HG03354 (cell line): Measurements from ENCODE around the gene KRTAP5-9.
"Not testable (repeated sequence)": the region's sequence is repeated elsewhere in the genome, so short reads cannot be mapped to it uniquely, and the experiment has no call there.

Experiments used
- ATAC-seq: cut with Tn5 transposase; IDR thresholded peaks from one replicate; pipeline ENCODE4 v1.9.1; 2021; ENCODE audit warnings: mild to moderate bottlenecking; ENCODE audit not compliant: unreplicated experiment, poor library complexity, severe bottlenecking

Gene KRTAP5-9, protein sequence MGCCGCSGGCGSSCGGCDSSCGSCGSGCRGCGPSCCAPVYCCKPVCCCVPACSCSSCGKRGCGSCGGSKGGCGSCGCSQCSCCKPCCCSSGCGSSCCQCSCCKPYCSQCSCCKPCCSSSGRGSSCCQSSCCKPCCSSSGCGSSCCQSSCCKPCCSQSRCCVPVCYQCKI

DNA sequence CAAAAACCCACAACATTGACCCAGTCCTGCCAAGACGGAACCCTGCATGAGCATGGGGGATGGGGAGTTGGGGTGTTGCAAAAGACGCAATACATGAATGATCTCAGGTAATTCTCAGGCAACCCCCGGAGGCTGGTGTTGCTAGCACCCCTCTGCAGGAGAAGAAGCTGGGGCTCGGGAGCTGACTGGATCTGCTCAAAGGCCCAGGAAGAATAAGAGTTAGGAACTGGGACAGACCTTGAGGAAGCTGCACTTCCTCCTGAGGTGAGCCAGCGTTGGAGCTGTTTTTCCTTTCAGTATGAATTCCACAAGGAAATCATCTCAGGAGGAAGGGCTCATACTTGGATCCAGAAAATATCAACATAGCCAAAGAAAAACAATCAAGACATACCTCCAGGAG lies at the start of gene KRTAP5-9:
TSS of gene KRTAP5-9 (plus strand) at position 301 of the 400 bp plus-strand sequence. CDS start 238 bp downstream, outside the sequence.
- no peak for ATAC-seq

DNA sequence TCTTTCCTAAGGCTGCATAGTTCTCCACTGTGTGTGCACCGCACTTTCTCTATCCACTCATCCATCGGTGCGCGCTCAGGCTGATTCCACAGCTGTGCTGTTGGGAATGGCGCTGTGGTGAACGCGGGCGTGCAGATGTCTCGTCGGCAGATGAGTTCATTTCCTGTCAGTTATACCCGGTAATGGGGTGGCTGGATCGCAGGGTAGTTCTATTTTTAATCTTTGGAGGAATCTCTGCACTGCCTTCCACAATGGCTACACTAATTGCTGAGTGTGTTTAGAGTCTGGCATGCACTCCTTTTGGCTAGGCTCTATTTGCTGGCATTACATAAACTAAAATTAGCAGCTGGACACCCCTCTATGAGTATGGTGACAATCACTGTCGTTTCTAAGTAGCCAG lies 49.1 kb upstream of the KRTAP5-9 start:
- no peak for ATAC-seq

DNA sequence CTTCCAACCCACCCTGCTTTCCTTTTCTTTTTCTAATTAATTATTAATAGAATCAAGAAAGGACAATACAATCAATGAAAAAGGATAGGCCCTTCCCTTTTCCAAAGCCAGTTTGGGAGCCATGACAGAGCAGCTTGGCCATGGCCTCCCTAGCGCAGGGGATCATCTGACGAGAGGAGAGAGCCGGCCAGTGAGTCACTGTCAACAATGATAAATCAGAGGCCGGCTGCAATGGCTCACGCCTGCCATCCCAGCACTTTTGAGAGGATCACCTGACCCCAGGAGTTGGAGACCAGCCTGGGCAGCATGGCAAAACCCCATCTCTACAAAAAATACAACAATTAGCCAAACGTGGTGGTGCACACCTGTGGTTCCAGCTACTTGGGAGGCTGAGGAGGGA lies 48.7 kb upstream of the KRTAP5-9 start:
- no peak for ATAC-seq

DNA sequence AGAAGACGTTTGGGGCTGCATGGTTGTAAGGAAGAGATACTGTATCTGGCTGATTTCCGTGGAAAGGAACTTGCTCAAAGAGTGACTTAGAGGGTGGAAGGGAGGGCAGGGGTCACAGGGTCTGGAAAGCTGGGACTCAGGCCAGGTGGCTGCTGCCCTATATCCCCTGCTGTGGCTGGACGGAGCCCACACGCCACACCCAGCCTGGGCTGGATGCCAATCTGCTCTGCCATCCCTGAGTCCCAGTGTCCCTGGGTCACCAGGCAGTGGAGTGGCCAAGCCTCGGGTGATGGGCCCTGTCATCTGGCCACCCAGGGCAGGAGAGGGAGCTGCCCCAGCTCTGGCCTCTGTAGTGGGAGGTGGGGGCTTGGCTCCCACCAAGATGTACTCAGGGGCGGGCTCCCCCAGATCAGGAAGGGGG lies 47.6 kb upstream of the KRTAP5-9 start:
- no peak for ATAC-seq

DNA sequence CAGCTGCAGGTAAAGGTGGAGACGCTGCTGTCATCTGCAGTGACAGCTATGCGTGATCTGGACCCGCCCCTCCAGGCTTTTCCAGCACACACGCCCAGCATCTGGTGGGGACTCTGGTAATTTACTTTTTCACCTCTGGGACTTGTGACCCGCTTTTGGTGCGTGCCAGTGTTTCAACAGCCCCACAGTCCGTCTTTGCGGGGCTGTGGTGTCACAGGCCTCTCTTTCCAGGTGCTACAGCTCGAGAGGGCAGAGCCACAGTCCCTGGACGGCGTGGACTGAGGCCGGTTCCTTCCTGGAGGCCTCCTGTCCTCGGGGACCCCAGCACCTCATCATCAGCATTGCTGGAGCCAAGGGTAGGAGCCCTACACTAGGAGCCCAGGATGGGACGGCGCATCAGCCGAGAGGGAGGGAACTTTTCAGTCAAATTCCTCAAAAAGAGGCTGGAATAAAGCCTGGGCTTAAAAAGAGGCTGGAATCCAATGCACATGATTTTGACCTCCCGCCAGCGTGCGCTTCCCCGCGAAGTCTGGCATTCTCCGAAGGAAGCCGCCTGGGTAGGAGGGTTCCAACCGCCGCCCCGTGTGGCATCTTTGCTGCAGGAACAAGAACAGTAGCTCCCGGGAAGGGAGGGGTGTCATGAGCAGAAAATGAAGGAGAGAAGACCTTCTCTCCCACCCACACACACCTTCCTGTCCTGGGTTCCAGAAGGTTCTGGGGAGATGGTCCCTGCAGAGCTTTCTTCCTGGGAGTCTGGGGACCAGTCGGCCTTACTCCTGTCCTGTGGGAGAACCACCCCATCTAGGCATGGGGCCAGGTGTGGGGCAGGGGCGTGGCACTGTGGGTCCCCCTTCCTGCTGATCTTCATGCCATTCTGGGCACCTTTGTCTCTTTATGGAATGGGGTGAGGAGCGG lies 46.9 kb upstream of the KRTAP5-9 start:
- ATAC-seq: no peak

DNA sequence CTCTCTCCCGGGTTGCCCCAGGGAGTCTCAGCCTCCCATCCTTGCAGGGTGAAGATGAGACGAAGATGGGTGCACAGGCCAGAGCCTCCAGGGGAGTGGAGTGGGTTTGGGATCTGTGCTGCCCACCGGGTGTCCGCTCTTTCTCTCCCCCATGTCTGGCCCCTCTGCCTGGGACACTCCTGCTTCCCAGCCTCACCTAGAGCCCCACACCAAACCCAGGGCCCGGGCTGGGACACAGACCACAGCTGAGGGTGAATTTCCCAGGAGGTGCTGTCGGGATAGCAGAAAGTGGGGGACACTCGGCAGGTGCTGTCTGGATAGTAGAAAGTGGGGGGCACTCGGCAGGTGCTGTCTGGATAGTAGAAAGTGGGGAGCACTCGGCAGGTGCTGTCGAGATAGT lies 46.2 kb upstream of the KRTAP5-9 start:
- ATAC-seq: no peak

DNA sequence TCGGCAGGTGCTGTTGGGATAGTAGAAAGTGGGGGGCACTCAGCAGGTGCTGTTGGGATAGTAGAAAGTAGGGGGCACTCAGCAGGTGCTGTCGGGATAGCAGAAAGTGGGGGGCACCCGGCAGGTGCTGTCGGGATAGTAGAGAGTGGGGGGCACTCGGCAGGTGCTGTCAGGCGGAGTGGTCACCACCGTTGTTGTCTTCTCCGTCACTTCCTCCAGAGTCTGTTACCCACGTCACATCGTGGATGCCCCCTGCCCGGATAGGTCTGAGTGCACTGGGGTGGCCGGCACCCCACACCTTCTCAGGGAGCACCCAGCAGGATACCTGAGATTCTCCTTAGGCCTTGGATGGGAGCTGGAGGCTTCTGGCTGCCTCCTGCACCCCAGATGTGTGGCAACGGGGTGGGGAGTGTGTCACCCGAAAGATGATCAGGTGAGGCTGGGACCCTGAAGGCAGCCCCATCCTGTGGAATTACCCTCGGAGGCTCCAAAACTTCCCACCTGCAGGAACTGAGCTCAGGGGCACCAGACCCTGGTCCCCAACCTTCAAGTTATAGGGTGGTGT lies 45.3 kb upstream of the KRTAP5-9 start:
- no peak for ATAC-seq

DNA sequence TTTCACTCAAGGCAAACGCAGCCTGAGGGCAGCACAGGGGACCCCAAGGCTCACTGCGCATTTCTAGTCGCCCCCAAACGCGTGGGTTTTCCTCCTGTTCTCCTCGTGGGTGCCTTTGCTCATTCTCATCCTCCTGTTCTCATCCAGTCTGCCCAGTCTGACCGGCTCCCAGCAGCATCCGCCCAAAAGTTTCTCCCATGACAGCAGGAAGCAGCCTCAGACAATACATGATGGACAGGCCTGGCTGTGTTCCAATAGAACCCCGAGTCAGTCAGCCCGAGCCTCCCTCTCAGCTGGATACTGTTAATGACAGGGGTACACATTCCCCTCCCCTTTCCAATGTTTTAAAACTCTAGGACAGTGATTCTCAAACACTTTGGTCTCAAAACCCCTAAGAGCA lies 43.7 kb upstream of the KRTAP5-9 start:
- no peak for ATAC-seq

DNA sequence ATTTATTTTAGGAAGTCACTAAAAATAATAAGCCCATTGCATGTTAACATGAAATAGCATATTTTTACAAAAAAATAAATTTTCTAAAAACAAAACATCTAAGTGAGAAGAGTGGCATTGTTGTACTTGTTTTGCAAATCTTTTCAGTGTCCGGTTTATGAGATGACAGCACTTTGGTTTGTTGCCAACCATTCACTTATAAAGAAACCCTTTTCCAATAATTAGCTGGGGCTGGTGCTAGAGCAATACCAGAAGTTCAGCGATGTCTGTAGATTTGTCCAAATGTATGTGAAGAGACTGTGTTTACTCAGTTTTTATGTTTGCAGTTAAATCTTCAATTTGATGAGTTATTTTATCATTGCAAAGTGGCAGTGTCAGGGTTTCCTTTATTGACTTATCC lies 43.2 kb upstream of the KRTAP5-9 start:
- ATAC-seq: no peak

DNA sequence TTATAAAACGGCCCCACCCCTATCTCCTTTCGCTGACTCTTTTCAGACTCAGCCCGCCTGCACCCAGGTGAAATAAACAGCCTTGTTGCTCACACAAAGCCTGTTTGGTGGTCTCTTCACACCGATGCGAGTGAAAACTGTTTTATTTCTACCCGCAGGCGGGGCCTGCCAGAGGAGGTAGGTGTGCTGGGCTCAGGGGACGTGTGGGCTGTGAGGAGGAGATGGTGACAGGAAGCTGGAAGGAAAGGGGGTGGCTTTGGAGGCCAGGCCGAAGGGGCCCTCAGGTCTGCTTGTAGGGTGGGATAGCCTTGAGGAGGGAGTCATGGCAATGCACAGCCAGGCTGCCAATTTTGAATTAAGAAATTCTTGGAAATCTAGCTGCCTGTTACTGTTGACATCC lies 42.4 kb upstream of the KRTAP5-9 start:
- ATAC-seq: no peak

DNA sequence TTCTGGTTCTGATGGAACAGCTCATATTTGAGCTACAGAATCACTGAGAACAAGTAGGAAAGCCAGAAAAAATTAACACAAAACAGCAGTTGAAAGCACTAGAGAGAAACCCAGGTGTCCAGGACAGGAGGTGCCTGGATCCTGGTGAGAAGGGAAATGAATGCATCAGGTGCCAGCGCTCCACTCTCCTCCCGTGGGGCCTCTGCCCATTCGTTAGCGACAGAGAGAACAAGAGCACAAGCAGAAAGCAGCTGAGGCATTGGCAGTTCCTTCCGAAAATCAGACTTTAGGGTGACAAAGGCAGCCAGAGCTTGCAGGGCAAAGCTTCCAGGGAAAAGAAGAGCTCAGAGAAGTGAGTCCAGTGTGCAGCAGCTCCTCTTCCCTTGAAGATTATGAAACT lies 41.1 kb upstream of the KRTAP5-9 start:
- ATAC-seq: no peak

DNA sequence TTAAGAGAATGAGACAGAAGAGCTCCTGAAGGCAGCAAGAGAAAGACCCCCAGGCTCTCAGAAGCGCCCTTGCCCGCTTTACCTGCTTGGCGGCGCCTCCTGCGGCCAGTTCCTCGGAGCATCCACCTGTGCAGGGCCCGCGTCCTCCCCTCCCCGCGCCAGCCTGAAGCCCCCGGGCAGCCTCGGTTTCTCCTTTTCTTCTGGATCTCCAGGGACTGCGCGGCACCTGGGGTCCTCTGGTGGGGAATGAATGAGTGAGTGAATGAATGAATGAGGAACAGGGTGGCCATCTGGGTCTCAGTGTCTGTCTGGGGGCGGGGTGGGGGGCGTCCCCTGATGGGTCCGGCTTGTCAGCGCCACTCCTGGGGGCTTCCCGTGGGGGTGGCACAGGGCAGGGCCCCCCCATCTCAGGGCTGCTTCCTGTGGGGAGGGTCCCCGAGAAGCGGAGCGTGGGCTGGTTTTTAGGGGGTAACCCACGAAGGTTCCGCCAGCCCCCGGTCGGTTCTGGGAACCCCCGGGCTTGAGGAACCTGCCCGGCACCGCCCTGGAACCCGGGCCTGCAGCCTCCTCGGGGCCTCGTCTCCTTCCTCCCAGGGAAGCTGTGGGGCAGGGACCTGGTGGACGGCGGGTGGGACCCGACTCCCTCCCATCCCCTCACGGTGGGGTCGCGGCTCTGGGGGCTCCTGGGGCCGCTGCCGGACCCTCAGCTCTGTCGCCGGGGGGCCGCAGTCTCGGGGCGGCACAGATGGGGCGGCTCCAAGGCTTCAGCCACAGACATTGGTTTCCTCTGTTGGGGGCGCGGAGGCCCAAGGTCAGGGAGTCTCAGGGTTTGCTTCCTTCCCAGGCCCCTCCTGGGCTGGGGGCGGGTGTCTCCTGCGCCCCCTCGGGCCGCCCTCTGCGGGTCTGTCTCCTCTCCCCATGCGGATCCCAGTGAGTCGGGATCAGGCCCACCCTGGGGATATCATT lies 29.4 kb upstream of the KRTAP5-9 start:
- ATAC-seq: no peak

DNA sequence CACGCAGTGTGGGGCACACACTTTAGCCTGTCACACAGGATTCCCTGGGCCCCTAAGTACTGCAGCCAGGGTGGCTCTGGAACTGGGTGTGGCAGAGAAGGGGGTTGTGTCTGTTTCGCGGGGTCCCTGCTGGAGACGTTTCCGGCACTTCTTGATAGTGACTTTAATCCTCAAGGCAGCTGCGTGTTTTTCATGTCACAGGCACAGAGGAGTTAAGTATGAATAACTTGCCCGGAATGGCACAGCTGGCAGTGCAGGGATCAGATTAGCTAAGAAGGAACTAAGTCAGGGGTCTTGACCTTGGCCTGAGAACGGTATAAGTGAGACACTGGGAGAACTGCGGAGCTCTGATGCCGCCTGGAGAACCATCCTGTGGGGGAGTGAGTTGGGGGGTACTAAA lies 28.7 kb upstream of the KRTAP5-9 start:
- no peak for ATAC-seq

DNA sequence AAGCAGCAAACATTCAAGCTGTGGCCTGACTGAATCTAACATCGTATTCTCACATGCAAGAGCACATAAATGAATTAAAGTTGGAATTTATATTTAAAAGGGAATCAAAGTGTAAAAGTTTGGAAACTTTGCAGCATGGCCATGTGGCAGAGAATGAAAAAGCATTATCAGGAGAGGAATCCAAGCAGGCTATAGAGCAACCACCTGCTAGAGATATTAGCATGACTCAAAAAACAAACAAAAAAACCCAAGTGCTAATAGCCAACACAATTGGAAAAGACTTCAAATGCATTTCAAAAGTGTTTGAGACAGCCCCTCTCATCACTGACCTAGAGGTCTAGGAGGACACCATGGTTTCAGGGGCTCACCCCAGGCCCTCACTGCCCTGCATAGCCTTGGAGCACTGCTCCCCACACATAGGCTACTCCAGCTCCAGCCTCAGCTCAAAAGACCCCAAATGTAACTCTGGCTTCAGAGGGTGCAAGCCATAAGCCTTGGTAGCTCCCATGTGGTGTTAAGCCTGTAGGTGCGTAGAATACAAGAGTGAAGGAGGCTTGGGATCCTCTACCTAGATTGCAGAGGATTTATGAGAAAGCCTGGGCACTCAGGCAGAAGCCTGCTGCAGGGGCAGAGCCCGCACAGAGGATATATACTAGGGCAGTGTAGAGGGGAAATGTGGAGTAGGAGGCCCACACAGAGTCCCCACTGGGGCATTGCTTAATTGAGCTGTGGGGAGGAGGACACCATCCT lies 22.9 kb upstream of the KRTAP5-9 start:
- ATAC-seq: no peak

DNA sequence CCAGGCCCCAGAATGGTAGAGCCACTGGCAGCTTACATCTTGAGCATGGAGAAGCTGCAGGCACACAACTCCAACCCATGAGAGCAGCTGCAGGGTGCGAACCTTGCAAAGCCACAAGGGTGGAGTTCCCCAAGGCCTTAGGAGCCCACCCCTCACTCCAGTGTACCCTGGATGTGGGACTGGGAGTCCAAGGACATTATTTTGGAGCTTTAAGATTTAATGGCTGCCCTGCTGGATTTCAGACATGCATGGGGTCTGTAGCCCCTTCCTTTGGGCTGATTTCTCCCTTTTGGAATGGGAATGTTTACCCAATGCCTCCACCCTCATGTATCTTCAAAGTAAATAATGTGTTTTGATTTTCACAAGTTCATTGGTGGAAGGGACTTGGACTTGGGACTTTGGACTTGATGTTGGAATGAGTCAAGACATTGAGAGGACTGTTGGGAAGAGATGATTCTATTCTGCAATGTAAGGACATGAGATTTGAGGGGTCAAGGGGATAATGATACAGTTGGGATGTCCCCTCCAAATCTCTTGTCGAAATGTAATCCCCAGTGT lies 22.2 kb upstream of the KRTAP5-9 start:
- no peak for ATAC-seq

DNA sequence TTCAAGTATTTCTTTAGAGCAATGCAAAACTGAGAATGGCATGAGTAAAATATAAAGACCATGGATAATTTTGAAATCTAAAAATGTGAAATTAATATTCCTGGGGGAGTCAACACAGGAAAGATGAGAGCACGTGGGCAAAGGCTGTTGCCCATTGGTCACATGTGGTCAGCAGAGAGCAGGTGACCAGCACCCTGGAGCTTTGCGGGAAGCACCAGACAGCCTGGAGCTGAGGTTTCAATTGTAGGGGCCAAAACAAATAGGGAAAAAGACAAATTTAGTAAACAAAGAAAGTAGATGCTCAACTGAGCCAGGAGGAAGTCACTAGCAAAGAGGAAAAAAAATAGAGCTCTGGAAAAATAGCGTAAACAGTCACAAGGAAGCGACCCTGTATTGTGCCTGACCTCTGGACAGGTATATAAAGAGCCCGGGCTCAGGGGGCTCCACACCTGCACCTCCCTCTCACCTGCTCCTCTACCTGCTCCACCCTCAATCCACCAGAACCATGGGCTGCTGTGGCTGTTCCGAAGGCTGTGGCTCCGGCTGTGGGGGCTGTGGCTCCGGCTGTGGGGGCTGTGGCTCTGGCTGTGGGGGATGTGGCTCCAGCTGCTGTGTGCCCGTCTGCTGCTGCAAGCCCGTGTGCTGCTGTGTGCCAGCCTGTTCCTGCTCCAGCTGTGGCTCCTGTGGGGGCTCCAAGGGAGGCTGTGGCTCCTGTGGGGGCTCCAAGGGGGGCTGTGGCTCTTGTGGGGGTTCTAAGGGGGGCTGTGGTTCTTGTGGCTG lies 21.2 kb upstream of the KRTAP5-9 start, which contains the start of gene KRTAP5-7:
TSS of gene KRTAP5-7 (plus strand) at position 472 of the 780 bp plus-strand sequence. CDS start at position 506, 34 bp downstream.
- not testable (repeated sequence) for ATAC-seq

DNA sequence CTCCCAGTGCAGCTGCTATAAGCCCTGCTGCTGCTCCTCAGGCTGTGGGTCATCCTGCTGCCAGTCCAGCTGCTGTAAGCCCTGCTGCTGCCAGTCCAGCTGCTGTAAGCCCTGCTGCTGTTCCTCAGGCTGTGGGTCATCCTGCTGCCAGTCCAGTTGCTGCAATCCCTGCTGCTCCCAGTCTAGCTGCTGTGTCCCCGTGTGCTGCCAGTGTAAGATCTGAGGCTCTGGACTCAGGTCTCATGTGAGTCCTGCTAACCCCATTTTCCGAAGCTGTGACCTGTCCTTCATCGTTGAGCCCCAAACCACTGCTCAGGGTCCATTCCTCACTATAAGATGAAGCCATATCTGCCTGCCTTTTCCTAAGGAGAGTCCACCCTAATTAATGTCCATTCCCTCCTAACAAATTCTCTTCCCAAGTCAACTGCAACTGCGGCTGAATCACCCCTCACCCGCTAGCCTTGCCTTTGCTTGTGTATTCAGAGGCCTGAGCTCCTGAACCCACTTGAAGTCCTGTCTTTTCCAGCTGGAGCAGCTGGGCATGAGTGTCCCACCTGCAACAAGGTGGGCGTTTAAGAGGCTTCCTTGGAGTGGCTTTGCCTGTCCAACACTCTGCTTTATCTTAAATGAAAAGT lies 20.5 kb upstream of the KRTAP5-9 start:
- ATAC-seq: no peak

DNA sequence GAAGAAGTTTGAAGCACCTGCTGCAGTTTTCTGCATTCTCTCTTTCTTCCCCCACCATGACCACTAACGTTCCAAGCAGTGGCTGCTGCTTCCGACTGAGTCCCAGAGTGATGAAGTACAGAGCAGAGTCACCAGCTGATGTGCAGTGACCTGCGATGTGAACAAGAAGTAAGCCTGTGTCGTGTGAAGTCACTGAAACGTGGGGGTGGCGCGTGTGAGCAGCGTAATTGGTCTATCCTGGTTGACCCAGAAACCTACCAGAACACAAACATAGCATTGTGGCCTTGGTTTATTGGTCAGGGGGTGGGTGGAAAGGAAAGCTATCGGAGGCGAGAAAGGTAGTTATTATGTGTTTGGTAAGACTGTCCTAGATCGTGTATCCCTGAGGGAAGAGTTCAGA lies 17.6 kb upstream of the KRTAP5-9 start:
- no peak for ATAC-seq
